Posterior vena cava (tissue), 2 donors: ENCODE data around the gene THSD7B. TPM values are rescaled to one million over a fixed set of nuclear protein-coding genes. Genes with fewer than 3 reads are reported as not detected.
A peak's percentile ranks its signal among the peaks of the same experiment; 100 is the strongest.
"Not testable (repeated sequence)": the region's sequence is repeated elsewhere in the genome, so short reads cannot be mapped to it uniquely, and the experiment has no call there.

ENCODE experiments used
- DNase-seq: peaks from one replicate; pipeline ENCODE4 v3.0.0-alpha.2; 2020; ENCODE audit warnings: low spot score
- intact Hi-C, 2 donors: fragments of 100-400 bp; cut with DNase I; formaldehyde crosslinking; loops; one replicate each; pipeline versions ENCODE4 v1.14.1 to v1.14.2; 2022 to 2023
- total RNA-seq, 2 donors: library from RNA; stranded (reverse); fragmentation: NEBNext Ultra II Directional; extraction: Animal tissue kit (Norgen Biotek cat#: 25700); gene quantifications; one replicate each; pipeline ENCODE4 v1.2.1, GENCODE V29; 2021
- donor health status: DM: yes; HTN: yes; CAD: no.
- donor health status: DM: yes; HTN: yes; CAD: no.

THSD7B gene
- total RNA-seq, 2 donors from 2014 or later, result 0.76 to 1.2 TPM

GRCh38 chr2:137005210-137005609 is 239.9 kb downstream of the THSD7B start:
- DNase-seq, result no peak

DNA sequence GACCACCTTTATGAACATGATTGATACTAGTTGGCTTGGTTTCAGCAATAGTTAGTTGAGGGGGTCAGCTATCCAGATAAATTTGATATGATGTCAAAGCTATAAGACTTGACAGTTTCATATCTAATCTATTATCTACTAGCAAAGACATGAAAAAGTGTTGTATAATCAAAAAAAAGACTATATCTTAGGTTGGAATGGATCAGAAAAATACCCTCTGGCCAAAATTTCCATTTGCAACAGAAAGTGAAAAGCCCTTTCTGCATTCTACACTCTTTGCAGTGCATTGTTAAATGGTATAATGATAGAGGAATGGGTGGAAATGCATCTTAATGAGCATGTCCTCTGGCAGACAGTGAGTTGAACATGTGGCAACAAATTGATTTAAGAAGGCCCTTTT is 242.6 kb downstream of the THSD7B start:
- intact Hi-C loops, result no loop called here
- DNase-seq, result no peak

More at GRCh38 chr2:137005210-137005609, 239.9 kb downstream of the THSD7B start:
- intact Hi-C loops, result no loop called here

GRCh38 chr2:137009953-137010352 is 244.6 kb downstream of the THSD7B start:
- intact Hi-C loops, result no loop called here
- DNase-seq, result no peak

DNA sequence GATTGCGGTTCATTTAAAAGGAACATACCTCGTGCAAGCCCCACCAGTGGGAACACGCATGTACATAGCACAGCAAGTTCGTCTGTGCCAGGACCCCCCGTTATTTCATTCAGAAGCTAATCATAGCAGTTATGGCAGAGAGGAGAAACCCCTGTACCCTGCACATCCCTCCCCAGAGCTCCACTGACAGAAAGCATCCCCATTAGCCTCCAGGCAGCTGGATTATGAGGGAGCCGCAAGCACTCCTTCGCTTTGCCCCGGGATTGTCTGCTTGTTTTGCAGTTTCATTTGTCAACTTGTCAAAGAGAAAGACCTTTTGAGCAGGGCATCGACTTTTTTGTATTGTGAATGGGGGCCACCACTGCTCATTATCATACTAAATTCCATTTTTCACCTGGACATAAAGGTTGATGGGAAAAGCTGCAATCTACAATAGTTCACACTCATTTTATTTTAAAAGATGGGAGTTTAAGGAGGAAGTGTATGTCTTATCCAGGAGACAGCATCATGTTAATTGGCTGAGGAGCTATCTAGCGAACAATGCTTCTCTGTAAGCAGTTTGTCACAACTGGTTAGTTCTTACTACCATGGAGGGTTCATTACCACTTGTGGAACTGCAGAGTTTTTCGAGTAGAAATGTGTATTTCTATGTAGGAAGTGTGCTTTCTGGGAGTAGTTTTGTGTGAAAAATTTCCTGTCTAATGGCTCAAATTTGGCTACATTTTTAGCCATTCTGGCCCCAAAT is 255.3 kb downstream of the THSD7B start:
- intact Hi-C loops, result no loop called here
- DNase-seq, result no peak

- intact Hi-C loops, result no loop called here
- no peak for DNase-seq
Measured at GRCh38 chr2:137021763-137022162, 256.4 kb downstream of the THSD7B start.

DNA sequence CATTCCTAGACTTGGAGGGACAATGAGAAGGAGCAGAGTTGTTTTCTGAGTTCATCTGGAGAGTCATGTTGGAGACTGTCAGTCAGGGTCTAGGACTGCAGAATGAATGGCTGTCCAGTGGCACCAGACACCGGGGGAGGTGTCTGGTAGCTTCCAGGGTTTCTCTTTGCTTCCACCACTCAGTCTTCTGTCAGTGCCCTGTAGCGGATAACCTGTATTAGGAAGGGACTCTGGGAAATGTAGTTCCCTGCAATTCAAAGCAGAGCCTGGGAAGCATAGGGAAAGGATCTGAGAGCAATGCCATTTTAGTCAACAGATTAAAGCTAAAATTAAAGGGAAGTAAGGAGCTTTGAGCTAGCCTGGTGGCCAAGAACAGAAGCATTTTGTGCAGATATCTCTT is 257.9 kb downstream of the THSD7B start:
- DNase-seq, result no peak
- intact Hi-C loops, result no loop called here

DNA sequence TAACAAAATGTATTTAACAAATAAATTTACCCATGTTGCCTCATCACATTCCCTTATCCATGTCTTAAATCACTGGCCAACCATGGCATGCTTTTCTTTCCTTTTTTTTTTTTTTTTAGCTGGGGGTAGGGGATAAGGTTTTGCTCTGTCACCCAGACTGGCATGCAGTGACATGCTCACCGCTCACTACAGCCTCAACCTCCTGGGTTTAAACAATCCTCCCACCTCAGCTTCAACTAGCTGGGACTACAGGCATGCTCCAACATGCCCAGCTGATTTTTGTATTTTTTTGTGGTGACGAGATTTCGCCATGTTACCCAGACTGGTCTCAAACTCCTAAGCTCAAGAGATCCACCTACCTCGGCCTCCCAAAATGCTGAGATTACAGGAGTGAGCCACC is 266.4 kb downstream of the THSD7B start:
- intact Hi-C loops, result no loop called here

DNA sequence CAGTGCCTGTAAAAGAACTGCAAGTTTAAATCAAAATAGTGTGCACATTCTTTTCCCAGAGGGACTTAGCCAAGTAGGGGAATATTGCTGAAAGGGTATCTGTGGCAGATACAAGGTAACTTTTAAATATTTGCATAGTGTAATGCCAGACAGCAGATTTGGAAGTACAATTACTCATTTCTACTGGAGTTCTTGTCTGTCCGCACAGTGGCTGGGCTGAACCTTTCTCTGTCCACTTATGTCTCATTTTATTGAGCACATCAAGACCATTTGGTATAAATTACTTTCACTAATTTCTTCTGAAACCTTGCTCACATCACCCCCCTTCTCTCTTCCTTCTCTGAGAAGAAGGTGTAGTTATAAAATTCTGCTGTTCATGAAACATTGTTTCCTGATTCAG is 271.3 kb downstream of the THSD7B start:
- intact Hi-C loops, result no loop called here
- no peak for DNase-seq

More for the DNA sequence above, 266.4 kb downstream of the THSD7B start:
- DNase-seq, result no peak

- DNase-seq, result no peak
- intact Hi-C loops, result no loop called here
Measured at GRCh38 chr2:137039482-137040152, 274.3 kb downstream of the THSD7B start.

DNA sequence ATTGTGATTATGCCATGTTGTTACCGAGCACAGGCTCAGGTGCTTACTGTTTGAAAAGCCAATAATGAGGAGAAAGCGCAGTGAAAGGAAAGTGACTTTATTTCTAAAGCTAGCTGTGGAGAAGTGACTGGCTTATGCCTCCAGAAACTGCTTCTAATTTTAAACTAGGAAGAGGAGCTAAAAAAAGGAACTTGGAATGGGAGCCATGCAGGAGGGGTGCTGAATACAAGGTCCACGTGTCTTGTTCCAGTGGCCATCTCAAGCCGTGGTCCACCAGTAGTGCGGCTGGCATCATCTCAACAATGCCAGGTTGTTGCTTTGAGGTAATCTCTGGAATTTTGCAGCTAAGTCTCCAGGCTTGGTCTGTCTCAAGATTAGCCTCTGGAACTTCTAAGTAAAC is 282.0 kb downstream of the THSD7B start:
- DNase-seq, result no peak
- intact Hi-C loops, result no loop called here

GRCh38 chr2:137048455-137048854 is 283.1 kb downstream of the THSD7B start:
- intact Hi-C loops, result no loop called here
- no peak for DNase-seq

DNA sequence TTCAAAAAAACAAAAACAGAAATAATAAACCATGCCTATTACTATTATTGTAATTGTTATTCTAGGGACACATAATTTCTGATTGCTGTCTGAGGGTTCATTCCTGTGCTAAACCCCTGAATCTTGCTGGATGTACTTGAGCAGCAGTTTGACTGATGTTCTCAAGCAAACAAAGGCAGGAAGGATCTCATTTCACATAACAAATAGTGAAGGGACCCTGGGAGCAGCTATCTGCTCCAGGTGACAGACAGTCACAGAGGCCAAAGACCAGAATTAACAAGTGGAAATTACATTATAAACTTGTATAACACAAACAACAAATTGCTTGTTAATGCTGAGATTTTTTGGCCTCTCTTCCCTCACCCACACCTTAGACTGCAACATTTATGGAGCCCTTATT is 284.2 kb downstream of the THSD7B start:
- intact Hi-C loops, result no loop called here
- DNase-seq, result no peak

GRCh38 chr2:137050949-137051348 is 285.6 kb downstream of the THSD7B start:
- intact Hi-C loops, result no loop called here
- no peak for DNase-seq

DNA sequence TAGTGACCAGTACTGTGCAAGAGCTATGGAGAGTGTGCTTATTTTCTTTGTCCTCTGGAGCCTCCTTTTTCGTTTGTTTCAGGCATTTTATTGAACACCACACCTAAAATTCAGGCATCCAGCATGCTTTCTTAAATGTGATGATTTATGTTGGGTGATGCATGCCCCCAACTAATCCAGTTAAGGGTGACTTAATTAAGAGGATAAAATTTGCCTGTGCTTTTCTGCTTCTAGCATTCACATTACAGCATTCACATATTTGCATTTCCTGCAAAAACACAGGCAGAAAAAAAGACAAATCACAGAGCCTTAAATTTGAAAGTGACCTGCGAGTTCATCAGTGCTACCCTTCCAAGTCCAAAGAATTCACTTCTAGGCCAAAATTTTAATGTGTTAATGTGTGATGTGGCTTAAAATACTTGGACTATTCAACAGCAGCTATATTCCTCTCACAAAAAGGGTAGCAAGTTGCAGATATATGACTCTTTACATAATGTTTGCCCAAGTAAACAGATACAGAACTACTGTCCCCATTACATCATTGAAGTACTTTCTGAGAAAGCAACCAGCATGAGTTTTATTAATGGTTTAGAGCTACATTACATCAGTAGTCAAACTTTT is 286.5 kb downstream of the THSD7B start:
- DNase-seq, result no peak
- intact Hi-C loops, result no loop called here

GRCh38 chr2:137056704-137057103 is 291.4 kb downstream of the THSD7B start:
- intact Hi-C loops, result no loop called here

GRCh38 chr2:137076111-137076765 is 310.9 kb downstream of the THSD7B start:
- intact Hi-C loops, result not testable (repeated sequence)
- DNase-seq, result peak; percentile 77

More at GRCh38 chr2:137056704-137057103, 291.4 kb downstream of the THSD7B start:
- no peak for DNase-seq

GRCh38 chr2:137091704-137092103 is 326.4 kb downstream of the THSD7B start:
- intact Hi-C loops, result no loop called here

GRCh38 chr2:137093116-137093515 is 327.8 kb downstream of the THSD7B start:
- no peak for DNase-seq
- intact Hi-C loops, result no loop called here

More at GRCh38 chr2:137091704-137092103, 326.4 kb downstream of the THSD7B start:
- no peak for DNase-seq

- DNase-seq, result no peak
- intact Hi-C loops, result no loop called here
Measured at GRCh38 chr2:137096187-137096586, 330.8 kb downstream of the THSD7B start.

GRCh38 chr2:137096693-137097092 is 331.3 kb downstream of the THSD7B start:
- intact Hi-C loops, result no loop called here

More at GRCh38 chr2:137096693-137097092, 331.3 kb downstream of the THSD7B start:
- no peak for DNase-seq
